Measurements from ENCODE around the gene ZNF99.
"Not testable (repeated sequence)": the region's sequence is repeated elsewhere in the genome, so short reads cannot be mapped to it uniquely, and the experiment has no call there.

Gene ZNF99

DNA sequence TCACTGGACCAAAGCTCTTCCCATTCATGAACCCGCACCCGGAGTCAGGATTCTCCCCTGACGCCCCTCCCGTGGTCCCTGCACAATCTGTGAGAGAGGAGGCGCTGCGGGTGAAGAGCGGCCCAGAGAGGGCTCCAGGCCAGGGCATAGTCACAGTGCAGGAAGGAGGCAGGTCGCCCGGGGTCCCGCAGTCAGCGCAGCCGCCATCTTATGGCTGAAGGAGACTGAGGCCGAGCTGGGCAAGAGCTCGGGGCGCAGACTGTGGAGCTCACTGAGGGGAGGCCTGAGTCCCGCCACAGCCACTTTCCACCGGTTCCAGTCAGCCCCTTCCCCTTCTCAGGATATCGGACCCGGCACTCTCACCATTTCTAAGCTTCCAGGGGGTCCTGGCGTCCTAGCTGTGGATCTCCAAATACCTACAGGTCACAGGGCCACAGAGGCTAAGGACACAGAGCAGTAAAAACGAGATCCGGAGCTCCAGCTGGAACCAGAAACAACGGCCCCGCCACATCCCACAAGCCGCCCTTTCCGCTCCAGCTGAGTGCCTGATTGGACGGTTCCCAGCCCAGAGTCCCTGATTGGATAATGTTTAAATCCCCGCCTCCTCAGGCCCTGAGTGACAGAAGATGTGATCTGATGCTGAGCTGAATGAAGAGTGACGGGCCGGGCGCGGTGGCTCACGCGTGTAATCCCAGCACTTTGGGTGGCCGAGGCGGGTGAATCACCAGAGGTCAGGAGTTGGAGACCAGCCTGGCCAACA lies at the start of gene ZNF99:
TSS of gene ZNF99 (minus strand) at position 501 of the 760 bp plus-strand sequence. CDS start at position 366, 135 bp downstream.
- DNase-seq (ENCODE audit: low read depth) = no peak

DNA sequence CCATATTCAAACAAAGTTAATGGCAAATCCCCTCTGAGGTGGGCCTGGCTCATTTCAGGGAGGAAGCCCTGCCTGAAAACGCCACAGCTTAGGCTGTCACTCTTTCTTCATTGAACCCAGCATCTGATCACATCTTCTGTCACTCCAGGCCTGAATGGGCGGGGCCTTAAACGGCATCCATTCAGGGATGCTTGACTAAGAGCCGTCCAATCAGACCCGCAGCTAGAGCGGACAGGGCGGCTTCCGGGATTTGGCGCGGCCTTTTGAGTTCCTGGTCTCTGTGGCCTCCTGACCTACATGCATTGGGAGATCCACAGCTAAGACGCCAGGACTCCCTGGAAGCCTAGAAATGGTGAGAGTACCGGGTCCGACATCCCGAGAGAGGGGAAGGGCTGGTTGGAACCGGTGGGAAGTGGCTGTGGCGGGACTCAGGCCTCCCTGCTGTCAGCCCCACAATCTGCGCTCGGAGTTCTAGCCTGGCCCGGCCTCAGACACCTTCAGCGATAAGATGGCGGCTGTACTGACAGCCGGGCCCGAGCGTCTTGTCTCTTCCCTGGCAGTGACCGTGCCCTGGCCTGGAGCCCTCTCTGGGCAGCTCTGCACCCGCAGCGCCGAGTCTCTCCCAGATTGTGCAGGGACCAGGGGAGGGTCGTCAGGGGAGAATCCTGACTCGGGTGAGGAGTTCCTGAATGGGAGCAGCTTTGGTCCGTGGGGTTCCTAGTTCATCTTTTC lies 48.2 kb upstream of the ZNF99 start, which contains the start of gene ZNF723:
TSS of gene ZNF723 (plus strand) at position 261 of the 732 bp plus-strand sequence. CDS start at position 350, 89 bp downstream.
- DNase-seq (ENCODE audit: low read depth) = no peak

DNA sequence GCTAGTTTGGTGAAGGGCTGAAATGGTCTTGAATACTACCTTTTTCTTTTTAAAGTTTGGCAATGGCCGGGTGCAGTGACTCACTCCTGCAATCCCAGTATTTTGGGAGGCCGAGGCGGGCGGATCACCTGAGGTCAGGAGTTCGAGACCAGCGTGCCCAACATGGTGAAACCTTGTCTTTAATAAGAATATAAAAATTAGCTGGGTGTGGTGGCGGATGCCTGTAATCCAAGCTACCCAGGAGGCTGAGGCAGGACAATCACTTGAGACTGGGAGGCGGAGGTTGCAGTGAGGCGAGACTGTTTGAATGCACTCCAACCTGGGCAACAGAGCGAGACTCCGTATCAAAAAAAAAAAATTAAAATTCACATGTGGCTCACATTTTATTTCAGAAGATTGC lies 47.3 kb upstream of the ZNF99 start:
- no peak for DNase-seq (ENCODE audit: low read depth)

DNA sequence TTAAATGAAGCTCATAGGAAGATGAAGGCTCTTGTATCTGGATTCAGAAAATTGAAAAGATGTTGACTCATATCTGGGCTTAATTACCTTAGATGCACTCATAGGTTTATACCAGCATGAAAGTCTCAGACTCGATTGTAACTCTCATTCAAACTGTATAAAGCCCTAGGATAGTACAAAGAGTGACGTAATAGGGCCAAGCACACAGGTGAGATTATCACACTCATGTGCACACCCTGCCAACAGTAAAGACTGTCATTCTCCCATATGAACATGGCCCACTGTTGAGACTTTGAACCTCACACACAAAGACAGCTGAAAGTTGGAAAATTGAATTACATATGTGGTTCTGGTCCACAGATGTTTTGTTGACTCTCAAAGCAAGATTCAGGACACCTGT lies 30.2 kb upstream of the ZNF99 start:
- no peak for DNase-seq (ENCODE audit: low read depth)

DNA sequence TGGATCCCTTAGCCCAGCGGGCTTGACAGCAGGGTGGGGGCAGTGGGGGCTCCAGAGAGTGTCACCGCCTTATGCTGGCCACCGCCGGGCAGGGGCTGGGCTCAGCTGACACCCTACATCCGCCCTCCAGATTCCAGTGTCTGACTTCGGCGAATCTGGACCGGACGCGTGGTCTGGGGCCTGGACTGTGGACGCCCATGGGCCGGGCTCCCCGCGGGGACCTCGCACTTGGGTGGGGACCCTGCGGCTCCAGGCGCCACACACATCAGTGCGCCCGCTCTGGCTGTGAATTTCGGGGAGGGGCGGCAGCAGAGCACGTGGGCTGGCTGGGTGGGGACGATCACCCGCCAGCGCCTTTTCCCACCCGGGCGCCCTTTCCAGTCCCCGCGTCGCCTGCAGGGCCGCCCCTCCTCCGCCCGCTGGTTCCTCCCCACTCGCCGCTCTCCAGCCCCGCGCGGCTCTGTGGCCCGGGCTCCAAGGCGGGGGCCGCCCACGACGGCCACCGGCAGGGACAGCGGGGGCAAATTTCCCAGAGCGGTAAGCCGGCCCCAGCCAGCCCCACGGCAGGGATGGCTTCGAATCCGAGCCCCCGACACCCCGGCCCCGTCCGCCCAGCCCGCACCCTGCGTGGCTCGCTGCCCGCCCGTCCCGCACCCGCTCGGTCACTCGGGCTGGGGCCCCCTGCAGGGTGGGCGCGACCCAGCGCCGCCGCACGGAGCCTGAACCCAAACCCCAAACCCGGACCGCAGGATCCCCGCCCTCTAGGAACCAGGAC lies 23.3 kb upstream of the ZNF99 start:
- no peak for DNase-seq (ENCODE audit: low read depth)

DNA sequence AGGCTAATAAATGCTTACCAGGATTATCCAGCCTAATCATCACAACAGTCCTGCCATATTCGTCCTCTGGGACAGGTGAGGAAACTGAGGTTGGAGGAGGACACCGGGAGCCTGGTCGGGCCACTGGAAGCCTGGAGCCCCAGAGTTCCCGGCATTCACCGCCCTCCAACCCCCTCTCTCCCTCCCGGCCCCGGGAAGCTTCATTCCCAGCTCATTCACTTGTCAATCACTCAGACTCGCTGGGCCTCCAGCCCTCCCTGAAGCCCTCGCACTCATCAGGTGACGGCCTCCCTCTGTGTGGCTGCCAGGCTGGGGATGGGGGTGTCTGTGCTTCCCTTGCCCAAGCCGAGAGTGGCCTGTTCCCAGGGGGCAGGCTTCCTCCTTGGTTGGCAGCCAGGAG lies 22.5 kb upstream of the ZNF99 start:
- no peak for DNase-seq (ENCODE audit: low read depth)

DNA sequence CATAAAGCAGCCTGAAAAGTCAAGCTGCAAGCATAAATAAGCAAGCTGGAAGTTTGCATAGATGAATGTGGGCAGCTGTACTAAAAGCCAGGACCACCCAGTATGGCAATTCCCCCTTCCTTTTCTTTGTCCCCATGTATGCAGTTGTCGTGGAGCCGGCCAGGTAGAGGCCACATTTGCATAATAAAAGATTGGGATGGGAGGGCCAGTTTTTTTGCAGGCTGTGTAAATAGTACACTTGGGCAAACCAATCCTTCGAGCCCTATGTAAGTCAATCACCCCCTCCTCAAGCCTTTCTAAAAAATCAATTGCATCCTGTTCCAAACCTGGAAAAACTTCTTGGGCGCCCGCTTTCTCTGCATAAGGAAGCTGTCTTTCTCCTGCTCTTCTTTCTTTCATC lies 13.1 kb upstream of the ZNF99 start:
- DNase-seq (ENCODE audit: low read depth) = no peak

DNA sequence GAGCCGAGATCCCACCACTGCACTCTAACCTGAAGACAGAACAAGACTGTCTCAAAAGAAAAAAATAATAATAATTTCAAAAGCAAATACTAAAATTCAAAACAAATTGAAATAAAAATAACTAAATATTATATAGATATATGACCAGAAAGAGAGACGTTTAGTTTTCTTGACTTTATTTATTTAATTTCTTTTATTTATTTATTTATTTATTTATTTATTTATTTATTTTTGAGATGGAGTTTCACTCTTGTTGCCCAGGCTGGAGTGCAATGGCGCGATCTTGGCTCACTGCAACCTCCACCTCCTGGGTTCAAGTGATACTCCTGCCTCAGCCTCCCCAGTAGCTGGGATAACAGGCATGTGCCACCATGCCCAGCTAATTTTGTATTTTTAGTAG lies 8.9 kb upstream of the ZNF99 start:
- DNase-seq (ENCODE audit: low read depth) = not testable (repeated sequence)

DNA sequence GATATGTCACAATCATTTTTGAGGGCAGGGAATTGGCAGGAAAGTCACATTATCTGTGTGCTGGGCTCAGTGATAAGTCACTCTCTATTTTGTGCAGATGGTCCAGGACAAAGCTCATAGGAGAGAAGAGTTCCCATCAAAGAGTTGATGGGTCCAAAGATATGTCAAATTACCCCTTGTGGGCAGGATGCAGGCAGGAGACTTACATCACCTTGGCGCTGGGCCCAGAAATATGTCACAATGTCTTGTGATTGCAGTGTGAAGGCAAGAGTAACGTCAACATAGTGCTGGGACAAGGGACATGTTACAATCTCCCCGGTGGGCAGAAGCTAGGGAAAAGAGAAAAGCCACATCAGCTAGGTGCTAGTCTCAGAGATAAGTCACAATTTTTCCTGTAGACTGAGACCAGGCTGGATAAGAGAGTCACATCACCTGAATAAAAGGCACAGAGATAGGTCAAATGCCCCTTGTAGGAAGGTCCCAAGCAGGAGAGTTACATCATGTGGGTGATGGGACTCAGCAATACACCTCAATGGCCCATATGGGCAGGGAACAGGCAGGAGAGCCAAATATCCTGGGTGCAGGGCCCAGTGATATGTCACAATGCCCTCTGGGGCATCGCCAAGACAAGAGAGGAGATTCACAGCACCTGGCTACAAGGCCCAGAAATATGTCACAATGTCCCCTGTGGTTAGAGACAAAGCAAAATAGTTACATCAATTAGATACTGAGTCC lies 47.9 kb downstream of the ZNF99 start:
- no peak for DNase-seq (ENCODE audit: low read depth)

DNA sequence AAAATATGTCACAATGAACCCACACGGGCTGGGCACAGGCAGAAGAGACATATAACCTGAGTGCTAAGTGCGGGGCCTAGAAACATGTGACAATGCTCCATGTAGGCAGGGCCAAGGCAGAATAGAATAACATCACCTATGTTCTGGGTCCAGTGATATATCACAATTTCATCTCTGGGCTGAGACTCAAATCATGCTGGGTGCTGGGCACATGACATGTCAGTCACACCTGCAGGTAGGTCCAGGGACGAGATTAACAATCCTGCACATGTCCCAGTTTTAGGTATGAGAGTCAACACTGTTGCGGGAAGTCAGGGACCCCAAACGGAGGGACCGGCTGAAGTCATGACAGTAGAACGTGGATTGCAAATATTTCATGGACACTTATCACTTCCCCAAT lies 50.3 kb downstream of the ZNF99 start:
- DNase-seq (ENCODE audit: low read depth) = no peak

DNA sequence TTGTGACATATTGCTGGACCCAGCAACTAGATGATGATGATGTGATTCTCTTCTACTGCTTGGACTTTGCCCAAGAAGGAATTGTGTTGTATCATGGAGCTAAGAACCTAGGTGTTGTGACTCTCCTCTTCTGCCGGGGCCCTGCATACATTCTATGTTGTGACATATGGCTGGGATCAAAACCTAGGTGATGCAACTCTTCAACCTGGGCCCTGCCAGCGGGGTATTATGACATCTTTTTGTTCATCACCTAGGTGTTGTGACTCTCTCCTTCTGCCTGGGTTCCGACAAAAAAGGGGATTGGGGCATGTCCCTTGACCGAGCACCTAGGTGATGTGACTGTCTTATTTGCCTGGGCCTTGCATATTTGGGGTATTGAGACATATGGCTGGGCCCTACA lies 55.7 kb downstream of the ZNF99 start:
- DNase-seq (ENCODE audit: low read depth) = not testable (repeated sequence)

DNA sequence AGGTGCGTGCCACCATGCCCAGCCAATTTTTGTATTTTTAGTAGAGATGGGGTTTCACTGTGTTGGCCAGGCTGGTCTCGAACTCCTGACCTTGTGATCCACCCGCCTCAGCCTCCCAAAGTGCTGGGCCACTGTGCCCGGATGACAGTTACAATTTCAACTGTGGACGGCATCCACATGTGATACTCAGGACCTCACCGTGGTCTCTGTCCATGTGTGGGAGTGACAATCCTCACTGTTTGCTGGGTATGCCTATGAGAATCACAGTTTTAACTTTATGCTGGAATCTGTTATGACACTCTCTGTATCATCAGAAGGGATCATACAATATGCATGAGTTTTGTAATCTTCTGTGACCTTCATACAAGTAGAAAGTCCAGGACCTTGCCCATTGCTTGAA lies 62.4 kb downstream of the ZNF99 start:
- not testable (repeated sequence) for DNase-seq (ENCODE audit: low read depth)

DNA sequence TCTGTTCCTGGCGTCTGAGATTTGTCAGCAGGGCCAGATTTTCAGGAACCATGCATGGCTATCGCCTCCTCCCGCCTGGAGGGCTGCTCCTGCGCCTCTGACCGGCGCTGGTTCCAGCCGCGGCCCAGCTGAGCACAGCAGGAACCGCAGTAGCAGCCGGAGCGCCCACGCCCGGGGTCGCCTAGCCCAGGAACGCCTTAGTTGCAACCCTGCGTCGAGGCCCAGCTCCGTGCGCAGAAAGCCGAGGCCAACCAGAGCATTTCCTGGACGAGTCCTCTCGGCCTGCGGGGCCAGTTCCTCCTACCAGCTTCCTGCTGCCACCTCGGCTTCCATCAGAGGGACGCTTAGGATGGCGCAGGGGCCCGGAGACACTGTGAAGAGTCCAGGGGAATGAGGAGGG lies 75.0 kb downstream of the ZNF99 start:
- no peak for DNase-seq (ENCODE audit: low read depth)

DNA sequence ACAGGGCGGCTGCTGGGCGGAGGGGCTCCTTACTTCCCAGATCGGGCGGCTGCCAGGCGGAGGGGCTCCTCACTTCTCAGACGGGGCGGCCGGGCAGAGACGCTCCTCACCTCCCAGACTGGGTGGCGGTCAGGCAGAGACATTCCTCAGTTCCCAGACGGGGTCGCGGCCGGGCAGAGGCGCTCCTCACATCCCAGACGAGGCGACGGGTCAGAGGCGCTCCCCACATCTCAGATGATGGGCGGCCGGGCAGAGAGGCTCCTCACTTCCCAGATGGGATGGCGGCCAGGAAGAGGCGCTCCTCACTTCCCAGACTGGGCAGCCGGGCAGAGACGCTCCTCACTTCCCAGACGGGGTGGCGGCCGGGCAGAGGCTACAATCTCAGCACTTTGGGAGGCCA lies 80.9 kb downstream of the ZNF99 start:
- not testable (repeated sequence) for DNase-seq (ENCODE audit: low read depth)

DNA sequence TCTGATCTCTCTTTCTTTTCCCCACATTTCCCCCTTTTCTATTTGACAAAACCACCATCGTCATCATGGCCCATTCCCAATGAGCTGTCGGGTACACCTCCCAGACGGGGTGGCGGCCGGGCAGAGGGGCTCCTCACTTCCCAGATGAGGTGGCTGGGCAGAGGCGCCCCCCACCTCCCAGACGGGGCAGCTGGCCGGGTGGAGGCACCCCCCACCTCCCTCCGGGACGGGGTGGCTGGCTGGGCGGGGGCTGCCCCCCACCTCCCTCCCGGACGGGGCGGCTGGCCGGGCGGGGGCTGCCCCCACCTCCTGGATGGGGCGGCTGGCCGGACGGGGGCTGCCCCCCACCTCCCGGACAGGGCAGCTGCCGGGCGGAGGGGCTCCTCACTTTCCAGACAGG lies 81.3 kb downstream of the ZNF99 start:
- not testable (repeated sequence) for DNase-seq (ENCODE audit: low read depth)

Data from activated T-cell treated with anti-CD3 and anti-CD28 coated beads for 1 hour (primary cell).